Measurements from ENCODE around the gene BMP7. TPM values are rescaled to one million over a fixed set of nuclear protein-coding genes. Genes with fewer than 3 reads are reported as not detected.
A peak's percentile ranks its signal among the peaks of the same experiment; 100 is the strongest.

BMP7 gene
- total and polyA plus RNA-seq, 2 of the 8 experiments (the other 6 are each of a cell fraction or from before 2014, with no cell fraction given) = 9.2 to 14.7 TPM

- no peak for TF ChIP-seq POLR2A (IDR thresholded peaks at IDR 0.05; ENCODE audit: control extremely low read depth in 1 of 2, low read depth in 2 of 2, low read length in 2 of 2)
- no peak for TF ChIP-seq NANOG (IDR thresholded peaks at IDR 0.05; ENCODE audit: insufficient read depth, low read depth, low read length, poor library complexity, severe bottlenecking)
- no peak for TF ChIP-seq HDAC6 (IDR thresholded peaks at IDR 0.05; ENCODE audit: low read depth, low read length)
- no peak for TF ChIP-seq ATF2 (IDR thresholded peaks at IDR 0.05; ENCODE audit: low read length)
- POLR2A ChIA-PET (ENCODE audit: partially characterized antibody) = interaction anchor here (2.0 kb wide), 1 partner anchor 12 kb away, joined by 5 read pairs; no protein-coding TSS in a partner anchor
- Histone ChIP-seq H2BK120ac (replicated peaks; ENCODE audit: low read depth, low read length) (no peak overlapping the region), H4K8ac (ENCODE audit: extremely low read depth, insufficient read depth, low read length) (no peak overlapping the region), H3K18ac (ENCODE audit: extremely low read depth, low read length) (no peak overlapping the region), H3K27ac (ENCODE audit: low read depth, low read length) (no peak overlapping the region), H2AK5ac (ENCODE audit: low read depth, low read length) (no peak overlapping the region), H3K27me3 (replicated peaks in 1 of 4; ENCODE audit: control insufficient read depth in 3 of 4, extremely low read depth in 1 of 4, insufficient read depth in 3 of 4, low read length in 3 of 4) (peaks cover 0 to 5% (median 2%) of the 10 kb centered on the region in 4 experiments; a peak in 2 of 7 replicates), H3K4ac (replicated peaks; ENCODE audit: insufficient read length, low read depth, low read length) (no peak overlapping the region), H3K9me3 (ENCODE audit: insufficient read depth in 2 of 2, low read depth in 1 of 2, low read length in 1 of 2) (no peaks in the 10 kb centered on the region), H3K23me2 (ENCODE audit: low read depth, low read length) (no peaks in the 10 kb centered on the region; the same call in 1 of the 2 replicates), H3K4me3 (ENCODE audit: extremely low read depth in 1 of 4, insufficient read depth in 2 of 4, low read depth in 3 of 4, low read length in 4 of 4) (no peak overlapping the region), H4K91ac (replicated peaks; ENCODE audit: insufficient read length, low read length) (peak overlapping the region; percentile 32), H3K79me1 (ENCODE audit: low read depth, low read length) (no peaks in the 10 kb centered on the region), H3K23ac (ENCODE audit: insufficient read length) (no peak overlapping the region), H2AFZ (ENCODE audit: low read length) (no peak overlapping the region), H3K9ac (replicated peaks in 1 of 4; ENCODE audit: extremely low read depth in 1 of 4, low read depth in 3 of 4, low read length in 3 of 4) (no peak overlapping the region), H3K4me1 (replicated peaks in 1 of 4; ENCODE audit: control insufficient read depth in 3 of 4, insufficient read depth in 4 of 4, low read length in 3 of 4) (peaks cover 0 to 28% (median 15%) of the 10 kb centered on the region in 4 experiments; a peak in 6 of 7 replicates), H3K4me2 (ENCODE audit: insufficient read depth in 1 of 2, low read depth in 2 of 2, low read length in 2 of 2) (no peak overlapping the region), H2BK15ac (ENCODE audit: low read length) (no peak overlapping the region), H3K14ac (ENCODE audit: insufficient read length) (no peak overlapping the region), H2BK5ac (ENCODE audit: low read depth, low read length) (no peak overlapping the region), H3K36me3 (ENCODE audit: control insufficient read depth in 2 of 4, insufficient read depth in 4 of 4, low read length in 3 of 4) (no peaks in the 10 kb centered on the region), H4K5ac (ENCODE audit: insufficient read length, low read depth, low read length) (no peak overlapping the region), H4K20me1 (replicated peaks in 1 of 2; ENCODE audit: control insufficient read depth in 1 of 2, insufficient read depth in 2 of 2, low read length in 2 of 2) (no peaks in the 10 kb centered on the region), H3K79me2 (ENCODE audit: control insufficient read depth in 1 of 2, insufficient read depth in 2 of 2, low read length in 2 of 2) (no peaks in the 10 kb centered on the region), H3K56ac (replicated peaks; ENCODE audit: insufficient read length, low read depth, low read length) (no peak overlapping the region), H2BK20ac (ENCODE audit: low read length) (no peak overlapping the region), H2BK12ac (ENCODE audit: low read depth, low read length) (no peak overlapping the region)
- 89% methylated on average over 6 of the region's 6 CpGs; no CpG with 5 or more reads in 1 of the 2 experiments for WGBS, 2 experiments (ENCODE audit: extremely low coverage in 1 of 2, insufficient coverage in 1 of 2, insufficient read length in 1 of 2, insufficient replicate concordance in 2 of 2, low coverage in 1 of 2, low lambda C conversion rate in 2 of 2, missing lambda C conversion rate in 1 of 2)
- FAIRE-seq (no peak), DNase-seq (ENCODE audit: low read depth in 1 of 2, low spot score in 2 of 2) (no peak)
- CTCF ChIA-PET (ENCODE audit: partially characterized antibody) = interaction anchor here (0.8 to 3.1 kb wide), 9 partner anchors 10 to 123 kb away, joined by 3 to 12 read pairs (median 4); partner anchors contain the start of gene SPO11
Observed at GRCh38 chr20:57213291-57213690, 53.1 kb downstream of the BMP7 start.

Data from H1 (cell line).